ENCODE measurements around the gene CHRM1.

Gene CHRM1

DNA sequence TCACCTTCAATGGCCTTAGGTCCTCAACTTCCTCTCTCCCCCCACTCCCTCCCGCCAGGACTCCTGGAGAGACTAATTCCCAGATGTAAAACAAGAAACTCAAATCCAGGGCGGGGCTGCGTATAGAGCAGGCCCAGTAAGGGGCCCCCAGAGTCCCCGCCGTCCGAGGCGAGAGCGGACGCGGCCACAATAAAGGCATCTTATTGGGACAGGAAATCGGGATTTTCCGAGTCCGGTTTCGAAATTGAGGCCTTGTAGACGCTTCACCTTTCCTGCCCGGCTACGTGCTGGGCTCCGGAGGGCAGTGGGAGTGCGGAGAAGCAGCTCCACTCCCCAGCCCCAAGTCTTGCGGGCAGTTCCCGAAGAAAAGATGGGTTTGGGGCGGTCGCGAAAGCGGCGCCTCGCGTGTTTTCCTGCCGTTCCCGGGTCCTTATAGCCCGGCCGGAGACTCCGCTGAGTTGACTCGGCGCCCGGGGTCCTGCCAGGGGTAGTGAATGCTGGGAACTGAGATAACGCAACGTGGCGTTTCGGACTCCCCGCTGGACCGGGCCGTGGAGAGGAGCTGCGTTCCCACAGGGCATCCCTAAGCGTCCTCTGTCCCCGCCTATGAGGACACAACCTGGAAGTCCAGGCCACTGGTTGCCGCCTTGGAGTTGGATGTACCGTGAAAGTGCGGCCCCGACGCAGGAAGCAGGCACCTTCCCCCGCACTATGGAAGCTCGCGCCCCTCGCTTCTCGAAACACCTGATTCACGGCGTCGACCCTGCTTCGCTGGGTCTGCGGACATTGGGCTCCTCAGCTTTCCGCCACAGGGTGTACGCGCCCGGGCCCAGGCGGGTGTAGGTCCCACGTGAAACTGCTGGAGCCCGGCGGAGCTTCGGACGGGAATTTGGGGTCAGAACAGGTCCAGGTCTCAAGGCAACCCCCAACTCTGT, 4.8 kb upstream of the CHRM1 start:
- DNase-seq: no peak

DNA sequence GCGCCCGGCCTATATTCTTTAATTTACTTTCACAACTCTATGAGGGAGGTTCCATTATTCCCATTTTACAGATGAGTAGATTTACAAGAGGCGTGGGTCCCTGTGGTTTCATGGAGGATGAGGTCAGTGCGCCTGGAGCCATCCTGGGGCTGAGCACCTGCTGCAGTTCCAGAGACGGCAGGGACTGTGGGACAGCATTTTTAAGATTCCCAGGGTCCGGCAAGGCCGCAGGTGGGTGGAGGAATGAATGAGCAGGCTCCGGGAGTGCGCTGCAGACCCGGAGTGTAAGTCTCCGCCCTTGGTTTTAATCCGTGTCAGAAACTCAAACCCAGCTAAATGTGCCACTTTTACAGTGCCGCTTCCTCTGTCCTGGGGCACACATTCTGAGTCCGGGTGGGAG, 4.1 kb upstream of the CHRM1 start:
- DNase-seq: no peak

DNA sequence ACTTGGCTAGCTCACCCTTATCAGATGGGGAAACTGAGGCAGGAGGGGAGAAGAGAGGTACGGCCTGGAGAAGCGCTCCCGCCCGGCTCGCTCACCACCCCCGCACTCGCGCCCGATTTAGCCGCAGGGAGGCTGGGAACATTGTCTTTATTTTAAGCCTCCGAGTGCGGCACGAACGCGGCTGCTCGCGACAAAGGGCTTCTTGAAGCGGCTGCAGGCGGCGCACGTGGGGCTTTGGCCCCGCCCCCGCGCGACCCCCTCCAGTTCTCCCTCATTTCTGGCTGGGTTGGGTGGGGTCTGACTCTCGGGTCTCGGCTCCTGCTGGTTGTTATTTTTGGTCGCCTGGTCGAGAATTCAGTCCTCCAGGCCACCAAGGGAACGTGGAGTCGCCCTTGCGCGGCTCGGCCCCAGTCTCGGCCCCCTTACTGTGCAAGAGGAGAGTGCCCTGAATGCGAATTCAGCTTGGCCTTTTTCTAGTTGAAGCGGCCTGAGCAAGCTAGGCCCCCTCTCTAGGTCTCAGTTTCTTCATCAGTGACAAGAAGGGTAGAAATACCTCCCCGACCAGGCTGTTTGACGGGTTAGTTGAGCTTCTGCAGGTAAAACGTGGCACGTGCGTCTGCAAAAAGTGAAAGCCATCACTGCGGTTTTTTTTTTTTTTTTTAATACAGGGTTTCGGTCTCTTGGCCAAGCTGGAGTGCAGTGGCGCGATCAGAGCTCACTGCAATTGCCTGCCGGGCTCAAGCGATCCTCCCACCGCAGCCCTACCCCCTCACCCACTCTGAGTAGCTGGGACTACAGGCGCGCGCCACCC, 2.6 kb upstream of the CHRM1 start:
- DNase-seq: no peak

DNA sequence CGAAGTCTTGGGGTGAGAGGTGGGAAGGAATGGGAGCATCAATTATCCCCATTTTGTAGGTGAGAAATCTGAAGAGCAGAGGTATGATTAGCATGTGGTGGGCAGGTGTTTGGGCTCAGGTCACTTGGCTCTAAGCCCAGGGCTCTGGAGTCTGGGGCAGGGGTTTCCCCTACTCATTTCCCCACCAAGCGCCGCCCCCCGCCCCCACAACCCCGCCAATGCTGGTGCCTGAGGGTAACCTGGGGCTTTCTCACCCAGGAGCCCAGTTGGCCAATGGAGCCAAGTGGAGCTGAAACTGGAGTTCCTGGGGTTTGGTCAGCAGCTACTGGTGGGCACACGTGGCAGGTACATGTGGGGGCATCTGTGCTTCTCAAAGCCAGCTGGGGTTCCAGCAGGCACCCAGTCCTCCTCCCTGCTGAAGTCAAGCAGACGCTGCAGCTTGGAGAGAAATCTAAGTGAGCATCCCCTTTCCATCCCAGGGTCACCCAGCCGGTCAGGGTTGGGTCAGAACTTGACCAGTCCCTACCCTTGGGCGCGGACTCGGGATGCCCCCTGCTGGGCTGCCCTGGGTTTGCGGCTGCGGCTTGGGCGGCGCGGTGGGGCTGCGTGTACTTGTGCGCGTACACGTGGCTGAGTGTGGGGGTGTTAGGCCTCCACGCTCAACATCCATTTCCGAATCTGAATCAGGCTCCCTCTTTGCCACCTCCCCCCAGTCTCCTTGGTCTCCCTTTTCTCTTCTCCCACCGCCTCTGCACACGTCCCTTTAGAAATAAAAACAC, 1.7 kb upstream of the CHRM1 start:
- no peak for DNase-seq

DNA sequence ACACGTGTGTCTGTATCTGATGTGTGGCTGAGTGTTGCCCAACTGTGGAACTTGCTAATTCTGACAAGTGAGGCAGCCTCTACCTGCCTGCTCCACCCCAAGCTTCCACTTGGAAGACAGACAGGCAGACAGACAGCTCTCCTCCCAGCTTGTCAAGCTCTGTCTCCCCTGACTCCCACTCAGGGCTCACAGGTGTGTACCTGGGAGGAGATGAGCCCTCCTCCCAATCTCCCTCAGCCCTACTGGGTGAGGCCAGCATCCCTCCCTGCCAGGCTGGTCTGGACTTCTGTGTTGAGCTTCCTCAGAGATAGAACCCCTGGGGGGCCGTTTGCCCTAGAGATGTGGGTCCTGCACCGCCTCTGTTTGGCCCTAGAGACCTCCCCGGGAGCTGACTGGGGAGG, 1.0 kb upstream of the CHRM1 start:
- no peak for DNase-seq

DNA sequence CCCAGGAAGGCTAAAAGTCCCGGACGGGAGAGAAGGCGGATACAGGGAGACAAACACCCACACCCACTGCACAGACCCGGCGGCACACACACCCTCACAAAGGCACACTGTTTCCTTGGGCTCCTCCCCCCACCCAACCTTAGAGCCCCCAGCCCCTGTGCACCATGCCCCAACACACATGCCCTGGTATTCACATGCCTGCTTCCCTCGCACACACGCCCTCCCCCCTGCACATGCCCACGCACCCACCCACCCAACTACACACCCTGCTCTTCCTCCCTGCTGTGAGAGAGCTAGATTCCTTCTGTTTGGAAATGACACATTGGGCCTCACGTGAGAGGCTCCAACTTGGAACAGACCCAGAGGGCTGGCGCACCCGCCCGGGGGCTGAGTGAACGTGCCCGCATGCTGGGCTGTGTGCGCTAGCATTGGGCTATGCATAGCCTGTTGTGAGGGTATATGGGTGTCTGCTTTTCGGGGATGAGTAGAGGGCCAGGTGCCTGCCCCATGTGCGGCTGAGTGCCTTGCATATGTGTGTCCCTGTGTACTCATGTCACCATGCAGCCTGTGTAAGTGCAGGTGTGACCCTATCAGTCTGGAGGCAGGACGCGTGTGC, 518 bp upstream of the CHRM1 start:
- no peak for DNase-seq

DNA sequence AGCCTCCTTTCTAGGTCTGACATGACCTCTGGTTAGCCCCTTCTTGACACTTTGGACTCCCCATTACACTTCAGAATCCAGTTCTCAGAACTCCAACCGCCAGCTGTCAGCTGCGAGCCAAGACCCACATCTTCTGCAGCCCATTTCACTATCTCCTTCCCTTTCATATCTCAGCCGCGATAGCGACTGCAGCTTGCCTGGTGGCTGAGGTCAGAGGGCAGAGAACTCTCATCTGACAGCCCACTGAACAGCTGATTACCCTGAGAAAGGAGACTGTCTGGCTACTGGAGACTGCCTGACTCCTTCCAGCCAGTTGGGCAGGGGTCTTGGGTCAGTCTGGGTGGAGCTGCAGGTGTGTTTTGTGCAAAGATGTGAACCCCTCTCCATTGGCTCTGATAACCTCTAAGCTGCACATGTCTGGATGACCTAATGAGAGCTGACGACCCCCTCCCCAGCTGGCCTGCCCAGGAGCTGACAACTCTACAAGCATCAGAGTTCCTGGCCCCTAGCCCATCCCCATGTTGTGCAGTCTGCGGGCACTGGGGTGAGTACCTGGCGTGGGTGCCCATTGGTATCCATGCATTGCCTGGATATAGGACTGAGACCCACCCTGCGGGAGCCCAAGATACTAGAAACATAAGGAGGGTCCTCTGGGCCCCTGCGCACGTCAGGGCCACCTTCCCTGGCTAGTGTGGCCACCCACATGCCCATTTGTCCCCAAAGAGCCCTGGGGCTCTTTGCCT, 1.1 kb downstream of the CHRM1 start:
- no peak for DNase-seq

DNA sequence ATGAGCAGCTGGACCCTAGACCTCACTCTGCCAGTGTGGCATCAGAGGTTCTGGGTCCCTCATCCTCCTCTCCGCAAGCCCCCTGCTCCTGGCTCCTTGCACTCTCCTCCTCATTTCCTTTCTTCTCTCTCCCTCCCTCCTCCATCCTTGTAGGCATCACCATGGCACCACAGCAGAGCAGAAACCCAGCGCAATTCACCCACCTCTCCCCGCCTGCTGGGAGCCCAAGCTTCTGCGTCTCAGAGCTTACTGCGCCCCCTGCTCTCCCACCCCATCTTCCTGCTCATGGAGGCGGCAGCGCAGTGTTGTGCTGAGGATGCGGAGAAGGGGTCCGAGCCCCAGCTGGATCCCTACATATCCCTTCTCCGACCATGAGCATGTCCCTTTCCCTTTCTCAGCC, 1.7 kb downstream of the CHRM1 start:
- no peak for DNase-seq

DNA sequence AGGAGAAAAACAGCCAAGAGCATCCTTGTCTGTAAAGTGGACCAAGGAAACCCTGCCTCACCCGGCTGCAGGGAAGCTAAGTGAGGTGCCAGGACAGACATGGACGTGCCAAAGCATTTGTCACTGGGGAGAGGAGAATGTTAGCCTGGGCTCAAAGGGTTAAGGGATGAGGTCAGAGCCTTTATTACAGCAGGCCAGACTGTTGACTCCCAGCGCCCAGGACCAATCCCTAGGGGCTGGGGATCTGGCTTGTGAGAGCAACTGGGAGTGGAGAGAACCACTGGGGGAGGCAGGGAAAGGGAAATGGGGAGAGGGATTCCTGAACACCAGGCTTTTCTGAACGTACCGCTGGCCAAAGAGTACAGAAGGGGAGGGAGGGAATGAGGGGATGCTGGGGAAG, 2.6 kb downstream of the CHRM1 start:
- no peak for DNase-seq

DNA sequence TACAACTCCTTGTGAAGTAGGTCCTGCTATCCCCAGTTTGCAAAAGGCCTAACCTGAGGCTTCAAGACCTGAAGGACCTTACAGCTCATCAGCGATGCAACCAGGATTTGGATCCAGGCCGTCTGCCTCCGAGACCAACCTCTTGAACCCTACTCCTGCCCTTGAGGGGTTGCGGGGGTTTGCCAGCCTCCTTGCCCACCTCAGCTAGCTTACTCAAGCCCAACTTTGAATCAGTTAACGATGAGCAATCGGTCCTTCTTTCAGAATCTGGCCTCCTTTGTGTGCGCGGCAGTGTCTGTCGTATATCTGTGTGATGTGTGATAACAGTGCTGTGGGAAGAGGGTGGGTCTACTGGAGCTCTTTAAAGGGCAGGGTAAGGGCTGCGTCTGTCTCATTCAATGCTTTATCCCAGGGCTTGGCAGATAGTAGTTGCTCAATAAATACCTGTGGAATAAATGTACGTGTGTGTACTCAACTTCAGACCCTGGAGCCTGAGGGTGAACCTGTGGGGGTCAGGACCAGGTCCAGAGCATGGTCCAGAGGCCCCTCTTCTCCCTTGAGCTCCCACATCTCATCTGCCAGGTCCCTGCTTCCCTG, 3.2 kb downstream of the CHRM1 start:
- DNase-seq: no peak

DNA sequence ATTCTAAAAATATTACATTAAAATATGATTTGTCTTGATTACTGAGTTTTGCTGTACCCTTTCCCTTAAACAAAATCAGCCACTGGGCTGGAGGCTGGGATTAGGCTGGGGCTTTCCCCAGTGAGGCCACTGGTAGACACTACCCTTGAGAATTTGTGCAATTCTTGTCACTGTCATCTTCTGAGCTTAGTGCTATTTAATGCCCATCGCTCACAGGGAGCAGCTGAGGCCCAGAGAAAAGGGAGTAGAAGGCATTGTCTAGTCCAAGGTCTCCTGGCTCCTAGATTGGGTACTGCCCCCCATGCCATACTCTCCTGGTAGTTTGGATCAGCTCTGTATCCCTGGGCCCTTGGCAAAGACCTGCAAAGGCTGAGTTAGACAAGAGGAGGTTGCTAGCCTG, 6.7 kb downstream of the CHRM1 start:
- no peak for DNase-seq

DNA sequence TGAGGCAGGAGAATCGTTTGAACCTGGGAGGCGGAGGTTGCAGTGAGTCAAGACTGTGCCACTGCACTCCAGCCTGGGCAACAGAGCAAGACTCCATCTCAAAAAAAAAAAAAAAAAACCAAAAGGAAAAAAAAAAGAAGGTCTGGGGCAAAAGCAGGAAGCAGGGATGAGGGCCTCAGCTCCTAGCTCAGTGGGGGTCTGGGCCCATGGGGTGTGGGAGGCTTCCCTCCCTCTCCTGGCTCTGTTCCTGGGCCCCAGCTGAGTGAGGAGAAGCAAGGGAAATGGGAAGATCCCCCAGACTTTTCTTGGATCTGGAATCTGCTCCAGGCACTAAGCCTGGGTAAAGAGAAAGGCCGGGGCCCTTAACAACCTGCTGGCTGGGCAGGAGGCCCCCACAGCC, 8.9 kb downstream of the CHRM1 start:
- no peak for DNase-seq

DNA sequence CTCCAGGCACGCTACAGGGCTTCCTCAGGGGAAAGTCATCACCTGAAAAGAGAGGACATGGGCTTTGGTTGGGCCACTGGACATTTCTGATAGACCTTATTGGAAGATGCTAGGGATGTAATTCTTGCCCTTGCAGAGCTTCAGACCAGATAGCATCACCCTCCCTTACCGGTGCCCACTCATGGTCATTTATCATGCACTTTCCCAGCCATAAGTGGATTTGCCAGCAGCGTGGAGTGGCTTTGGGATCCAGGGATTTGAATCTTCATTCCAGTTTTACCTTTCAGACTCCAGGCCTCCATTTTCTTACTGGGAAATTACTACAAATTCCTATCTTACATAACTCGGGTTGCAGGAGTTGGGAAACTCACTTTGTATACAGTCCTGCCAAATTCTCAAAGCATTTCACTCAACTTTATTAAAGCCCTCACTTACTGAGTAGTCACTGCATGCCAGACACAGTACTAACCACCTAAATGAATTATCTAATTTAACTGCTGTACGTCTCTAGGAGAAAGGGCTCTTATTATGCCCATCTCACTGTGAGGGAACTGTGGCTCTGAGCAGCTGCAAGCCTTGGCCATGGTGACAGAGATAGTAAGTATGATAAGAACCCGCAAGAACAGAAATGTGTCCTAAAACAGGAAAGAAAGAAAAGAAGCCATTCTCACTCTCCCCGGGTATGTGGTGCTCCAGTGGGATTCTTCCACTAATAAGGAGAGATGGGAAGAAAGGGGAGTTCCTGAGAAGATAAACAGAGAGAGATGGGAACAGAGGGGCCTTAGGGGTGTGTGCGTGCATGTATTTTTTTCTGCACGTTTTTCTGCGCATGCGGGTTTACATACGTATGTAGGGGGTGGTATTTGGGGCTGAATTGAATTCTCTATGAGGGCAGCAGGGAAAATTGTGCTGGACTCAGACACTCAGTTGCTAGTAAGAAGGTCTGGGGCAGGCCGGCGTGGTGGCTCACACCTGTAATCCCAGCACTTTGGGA, 9.7 kb downstream of the CHRM1 start:
- no peak for DNase-seq

DNA sequence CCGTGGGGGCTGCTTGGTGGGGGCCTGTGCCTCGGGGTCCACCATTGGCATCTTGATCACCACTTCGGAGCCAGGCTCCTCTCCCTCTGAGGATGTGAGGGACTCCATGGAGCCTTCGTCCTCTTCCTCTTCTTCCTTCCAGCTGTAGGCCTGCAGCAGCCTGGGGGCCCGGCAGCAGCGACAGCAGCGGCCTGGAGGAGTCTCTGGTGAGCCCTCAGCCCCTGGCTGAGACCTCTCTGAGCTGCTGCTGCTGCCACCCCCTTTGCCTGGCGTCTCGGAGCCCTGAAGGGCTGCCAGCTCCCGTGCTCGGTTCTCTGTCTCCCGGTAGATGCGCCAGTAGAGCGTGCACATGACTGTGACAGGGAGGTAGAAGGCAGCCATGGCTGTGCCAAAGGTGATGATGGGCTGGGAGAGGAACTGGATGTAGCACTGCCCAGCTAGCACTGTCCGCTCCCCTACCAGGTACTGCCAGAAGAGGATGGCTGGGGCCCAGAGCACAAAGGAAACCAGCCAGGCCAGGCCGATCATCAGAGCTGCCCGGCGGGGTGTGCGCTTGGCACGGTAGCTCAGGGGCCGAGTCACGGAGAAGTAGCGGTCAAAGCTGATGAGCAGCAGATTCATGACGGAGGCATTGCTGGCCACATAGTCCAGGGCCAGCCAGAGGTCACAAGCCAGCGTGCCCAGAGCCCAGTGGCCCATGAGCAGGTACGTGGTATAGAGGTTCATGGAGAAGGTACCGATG, 10.9 kb downstream of the CHRM1 start:
- no peak for DNase-seq

DNA sequence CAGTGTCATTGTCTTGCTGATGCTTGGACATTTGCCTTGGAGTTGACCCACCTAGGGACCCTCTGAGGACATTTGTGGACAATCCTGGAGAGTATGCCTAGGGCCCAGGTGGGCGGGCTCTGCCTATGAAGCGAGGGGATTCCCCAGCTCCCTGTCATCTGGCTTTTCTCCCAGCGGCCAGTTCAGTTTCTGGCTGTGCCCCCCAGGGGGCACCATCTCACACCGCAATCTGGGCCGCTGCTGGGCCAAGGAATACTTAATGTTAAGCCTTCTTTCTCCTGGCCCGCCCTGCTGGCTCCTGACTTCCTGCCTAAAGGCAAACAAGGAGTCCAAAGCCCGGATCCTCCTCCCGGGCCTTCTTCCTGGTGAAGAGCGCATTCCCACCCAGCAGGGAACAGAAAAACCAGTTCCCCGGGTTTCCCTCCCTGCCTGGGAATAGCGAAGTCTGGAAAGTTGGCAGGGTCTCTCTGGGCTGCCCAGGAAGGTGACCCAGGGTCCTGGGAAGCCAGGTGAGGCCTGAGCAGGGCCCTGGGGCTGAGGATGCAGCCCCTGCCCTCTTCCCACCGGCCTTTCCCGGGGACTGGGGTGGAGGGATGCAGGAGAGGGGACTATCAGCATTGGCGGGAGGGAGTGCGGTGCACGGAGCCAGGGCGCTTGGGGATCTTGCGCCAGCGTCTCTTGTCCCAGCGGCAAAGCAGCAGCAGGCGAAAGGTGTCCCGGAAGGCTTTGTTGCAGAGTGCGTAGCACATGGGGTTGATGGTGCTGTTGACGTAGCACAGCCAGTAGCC, 11.9 kb downstream of the CHRM1 start:
- no peak for DNase-seq

DNA sequence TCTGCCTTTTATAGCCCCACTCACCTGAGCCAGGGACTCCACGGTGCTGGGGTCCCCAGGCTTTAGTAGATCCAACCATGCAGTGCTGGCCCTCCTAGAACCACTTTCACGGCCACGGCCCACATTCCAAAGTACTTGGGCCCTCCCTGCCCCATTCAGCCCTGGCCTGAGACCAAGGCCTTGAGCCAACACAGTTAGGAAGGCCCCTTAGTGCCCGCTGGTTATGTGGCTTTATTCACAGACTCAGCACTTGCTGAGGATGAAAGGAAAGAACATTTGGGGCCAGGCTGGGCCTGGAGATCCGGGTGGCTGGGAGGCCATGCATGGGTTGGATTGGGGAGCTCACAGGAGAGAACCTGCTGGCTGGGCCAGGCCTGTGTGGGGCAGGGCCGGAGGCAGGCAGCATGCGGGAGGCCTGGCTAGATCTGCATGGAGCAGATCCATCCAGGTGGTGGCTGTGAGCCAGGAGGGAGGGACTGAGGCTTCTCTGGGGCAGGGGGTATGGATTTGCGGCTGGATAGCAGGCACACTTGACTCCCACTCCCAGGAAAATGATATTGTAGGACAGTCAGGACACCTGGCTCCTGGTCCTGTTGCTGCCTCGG, 12.6 kb downstream of the CHRM1 start:
- no peak for DNase-seq

DNA sequence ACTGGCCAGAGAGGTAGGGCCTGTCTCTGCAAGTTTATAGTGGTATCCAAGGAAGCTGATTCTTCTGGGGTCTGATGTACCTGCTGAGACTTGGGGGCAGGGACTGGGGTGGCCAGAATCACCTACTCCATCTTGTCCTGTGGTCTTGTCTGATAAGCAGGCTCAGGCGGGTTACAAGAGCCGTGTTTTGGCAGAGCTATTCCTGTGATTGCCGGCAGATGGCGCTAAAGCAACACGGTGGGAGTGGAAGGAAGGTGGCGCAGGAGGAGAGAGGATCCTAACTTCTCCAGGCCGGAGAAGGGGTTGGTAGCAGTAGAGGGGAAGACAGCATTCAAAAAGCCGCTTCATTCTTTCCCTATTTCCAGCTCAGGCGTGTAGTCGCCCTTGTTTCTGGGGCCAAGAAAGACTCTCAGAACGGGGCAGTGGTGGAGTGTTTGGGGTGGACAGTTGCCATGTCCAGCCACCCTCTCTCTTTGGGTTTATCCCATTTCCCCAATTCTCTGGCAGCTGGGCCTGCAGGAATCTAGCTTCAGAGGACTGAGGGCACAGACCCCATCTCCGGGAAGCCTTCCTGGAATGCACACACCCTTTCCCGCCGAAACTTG, 15.1 kb downstream of the CHRM1 start:
- DNase-seq: peak; percentile 76

DNA sequence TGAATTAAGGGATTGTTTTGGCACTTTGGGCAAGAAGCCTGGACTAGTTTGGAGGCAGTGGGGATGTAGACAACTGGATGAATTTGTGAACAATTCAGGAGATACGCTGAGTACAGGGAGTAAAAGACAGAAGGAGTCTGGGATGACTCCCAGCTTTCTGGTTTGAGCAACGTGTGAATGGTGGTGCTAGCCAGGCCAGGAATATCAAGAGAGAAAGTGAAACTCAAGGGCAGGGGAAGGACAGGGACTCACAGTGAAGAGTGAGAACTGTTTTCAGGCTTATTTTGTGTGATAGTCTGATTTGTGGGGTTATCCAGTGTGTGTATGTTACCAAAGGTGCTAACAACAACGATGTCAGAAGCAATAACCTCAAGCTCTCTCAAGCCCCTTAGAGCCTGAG, 15.9 kb downstream of the CHRM1 start:
- no peak for DNase-seq

All from CD4-positive, alpha-beta T cell treated with Interleukin-4 for 4 hours (primary cell).